Measurements from ENCODE around the gene PCYT2. TPM values are rescaled to one million over a fixed set of nuclear protein-coding genes. Genes with fewer than 3 reads are reported as not detected.

PCYT2 gene
- total and polyA plus RNA-seq, 10 of the 15 experiments (the other 5 are each of a cell fraction or from before 2014, with no cell fraction given): 0.63 to 72.0 (median 45.0) TPM

- TF ChIP-seq BCL11A (IDR thresholded peaks at IDR 0.05; ENCODE audit: low read depth, low read length) (peak; percentile 28; the same call in 1 of the 2 replicates), CBX5 (IDR thresholded peaks at IDR 0.05; ENCODE audit: low read depth) (no peak), GATAD2B (conservative IDR thresholded peaks at IDR 0.05; ENCODE audit: low read depth) (0 out of 2 replicates have a peak, but pooled peaks have one; percentile 27), ZNF622 (IDR thresholded peaks at IDR 0.05) (no peak), POU2F2 (IDR thresholded peaks at IDR 0.05; ENCODE audit: borderline replicate concordance, low read depth, low read length) (peak; percentile 47; the same call in 2 of the 3 replicates)
Measured at GRCh38 chr17:81866440-81867169, 44.6 kb downstream of the PCYT2 start (continued).

- H2AFZ ChIP-seq (ENCODE audit: control insufficient read depth, low read depth, low read length): no peak overlapping the region
- intact Hi-C loops (cut with micrococcal nuclease; ENCODE audit: unreplicated experiment) (no loop called here), in situ Hi-C loops (cut with MboI) (no loop called here)
- peaks cover 74% of the 10 kb centered on the region for H3K79me2 ChIP-seq (ENCODE audit: control insufficient read depth, insufficient read depth, low read length)
- FAIRE-seq (no peak), ATAC-seq (no peak), DNase-seq (ENCODE audit: low read depth, low spot score) (no peak)
- H3K4me1 ChIP-seq (ENCODE audit: control insufficient read depth, insufficient read depth, low read length): peaks cover 13% of the 10 kb centered on the region
- CTCF ChIA-PET: interaction anchor here (0.9 to 1.0 kb wide), 3 partner anchors 9 to 130 kb away, joined by 3 read pairs; no protein-coding TSS in a partner anchor
- no TSS peak for BruUV-seq (replicated peaks)
- peaks cover 11 to 24% of the 10 kb centered on the region in 2 experiments; a peak in 3 of 4 replicates for H3K36me3 ChIP-seq (ENCODE audit: control insufficient read depth in 2 of 2, insufficient read depth in 2 of 2, low read length in 1 of 2)
- POLR2A ChIA-PET: interaction anchor here (0.6 to 1.4 kb wide), 2 partner anchors 33 to 103 kb away, joined by 3 to 5 read pairs; partner anchors contain the start of gene MCRIP1
- no peaks in the 10 kb centered on the region for H3K27me3 ChIP-seq (replicated peaks in 1 of 2; ENCODE audit: control insufficient read depth in 2 of 2, insufficient read depth in 2 of 2, low read length in 1 of 2)
- H3K4me2 ChIP-seq (ENCODE audit: control insufficient read depth, insufficient read depth): no peak overlapping the region
- WGBS (ENCODE audit: insufficient coverage, insufficient replicate concordance, low lambda C conversion rate, missing lambda C conversion rate): 83% methylated on average over 18 of the region's 18 CpGs
- SMC1A ChIA-PET (ENCODE audit: uncharacterized antibody, unreplicated experiment): no interaction called here
- no peaks in the 10 kb centered on the region for H3K9me3 ChIP-seq (replicated peaks; ENCODE audit: control insufficient read depth, insufficient read depth, low read length)
- 0 out of 2 replicates have a peak, but pooled peaks cover 3% of the 10 kb centered on the region for H4K20me1 ChIP-seq (ENCODE audit: control insufficient read depth, insufficient read depth)
- no peak overlapping the region for H3K9ac ChIP-seq (ENCODE audit: control insufficient read depth, insufficient read depth, low read length)
- H3K27ac ChIP-seq (ENCODE audit: control insufficient read depth, insufficient read depth): no peak overlapping the region
- RAD21 ChIA-PET (ENCODE audit: unreplicated experiment): interaction anchor here (0.6 kb wide), 1 partner anchor 17 kb away, joined by 3 read pairs; no protein-coding TSS in a partner anchor
- no peak overlapping the region for H3K4me3 ChIP-seq
- no peak for TF ChIP-seq EP300 (IDR thresholded peaks at IDR 0.05; ENCODE audit: borderline replicate concordance in 1 of 2, control insufficient read depth in 1 of 2, low read depth in 2 of 2, low read length in 2 of 2)
- TF ChIP-seq MYC (IDR thresholded peaks at IDR 0.05; ENCODE audit: insufficient read depth, insufficient read length, insufficient replicate concordance, low read length, severe bottlenecking): no peak
- TF ChIP-seq YY1 (IDR thresholded peaks at IDR 0.05; ENCODE audit: low read depth, low read length): no peak
- no peak for TF ChIP-seq SUZ12 (IDR thresholded peaks at IDR 0.05; ENCODE audit: unreplicated experiment)
- TF ChIP-seq RELA (IDR thresholded peaks at IDR 0.05; ENCODE audit: borderline replicate concordance, partially characterized antibody): no peak
- no peak for TF ChIP-seq RBBP5 (conservative IDR thresholded peaks at IDR 0.05)
- no peak for TF ChIP-seq SIX5 (IDR thresholded peaks at IDR 0.05; ENCODE audit: low read depth, low read length, severe bottlenecking)
- no peak for TF ChIP-seq GABPA (IDR thresholded peaks at IDR 0.05; ENCODE audit: low read depth)
- no peak; the same call in 1 of the 2 replicates for TF ChIP-seq BACH1 (IDR thresholded peaks at IDR 0.05; ENCODE audit: borderline replicate concordance)
- TF ChIP-seq ZBED1 (IDR thresholded peaks at IDR 0.05; ENCODE audit: borderline replicate concordance): 0 out of 2 replicates have a peak, but pooled peaks have one; percentile 1
- peak; percentile 15 for TF ChIP-seq BCL3 (IDR thresholded peaks at IDR 0.05; ENCODE audit: borderline replicate concordance, insufficient read depth, low read depth, low read length, poor library complexity, severe bottlenecking)
- no peak for TF ChIP-seq TBL1XR1 (IDR thresholded peaks at IDR 0.05; ENCODE audit: low read depth, low read length)
- no peak for TF ChIP-seq HDAC2 (IDR thresholded peaks at IDR 0.05)
Measured at GRCh38 chr17:81865733-81866439, 45.3 kb downstream of the PCYT2 start.

Measured in GM12878 (cell line).